Measurements from ENCODE around the gene TMX4. TPM values are rescaled to one million over a fixed set of nuclear protein-coding genes. Genes with fewer than 3 reads are reported as not detected.

Gene TMX4
- total RNA-seq, 1 donor = 40.9 TPM

DNA sequence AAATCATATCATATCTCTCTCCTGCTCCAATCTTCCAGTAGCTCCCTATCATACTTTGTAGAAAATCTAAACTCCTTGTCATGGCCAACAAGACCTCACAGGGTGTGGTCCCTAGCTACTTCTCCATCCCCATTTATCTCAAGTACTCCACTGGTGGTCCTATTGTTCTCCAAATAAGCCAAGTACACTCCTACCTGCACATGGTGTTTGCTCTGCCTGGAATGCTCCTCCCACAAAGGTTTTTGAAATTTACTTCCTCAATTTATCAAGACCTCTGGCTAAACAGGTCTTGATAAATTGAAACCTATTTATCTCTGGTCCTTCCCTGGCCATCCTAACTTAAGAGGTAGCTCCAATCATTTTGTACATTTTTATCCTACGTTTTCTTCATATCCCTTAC is 12.1 kb downstream of the TMX4 start:
- H3K9me3 ChIP-seq (ENCODE audit: low read depth, low read length) = no peaks in the 10 kb centered on the region
- no peak for DNase-seq (ENCODE audit: insufficient read length, low spot score, missing footprints)
- TF ChIP-seq, protein P1, sequence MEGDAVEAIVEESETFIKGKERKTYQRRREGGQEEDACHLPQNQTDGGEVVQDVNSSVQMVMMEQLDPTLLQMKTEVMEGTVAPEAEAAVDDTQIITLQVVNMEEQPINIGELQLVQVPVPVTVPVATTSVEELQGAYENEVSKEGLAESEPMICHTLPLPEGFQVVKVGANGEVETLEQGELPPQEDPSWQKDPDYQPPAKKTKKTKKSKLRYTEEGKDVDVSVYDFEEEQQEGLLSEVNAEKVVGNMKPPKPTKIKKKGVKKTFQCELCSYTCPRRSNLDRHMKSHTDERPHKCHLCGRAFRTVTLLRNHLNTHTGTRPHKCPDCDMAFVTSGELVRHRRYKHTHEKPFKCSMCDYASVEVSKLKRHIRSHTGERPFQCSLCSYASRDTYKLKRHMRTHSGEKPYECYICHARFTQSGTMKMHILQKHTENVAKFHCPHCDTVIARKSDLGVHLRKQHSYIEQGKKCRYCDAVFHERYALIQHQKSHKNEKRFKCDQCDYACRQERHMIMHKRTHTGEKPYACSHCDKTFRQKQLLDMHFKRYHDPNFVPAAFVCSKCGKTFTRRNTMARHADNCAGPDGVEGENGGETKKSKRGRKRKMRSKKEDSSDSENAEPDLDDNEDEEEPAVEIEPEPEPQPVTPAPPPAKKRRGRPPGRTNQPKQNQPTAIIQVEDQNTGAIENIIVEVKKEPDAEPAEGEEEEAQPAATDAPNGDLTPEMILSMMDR (IDR thresholded peaks at IDR 0.05; ENCODE audit: extremely low read depth, low read depth, low read length) = no peak
- H3K4me3 ChIP-seq (ENCODE audit: insufficient read depth, low read length) = no peak overlapping the region
- H3K4me1 ChIP-seq (ENCODE audit: insufficient read depth, low read length) = peaks cover 4% of the 10 kb centered on the region
- H3K4me2 ChIP-seq (ENCODE audit: insufficient read depth, low read length) = no peak overlapping the region
- H3K36me3 ChIP-seq (ENCODE audit: insufficient read depth, low read length) = no peaks in the 10 kb centered on the region
- H2AFZ ChIP-seq (ENCODE audit: low read length) = no peak overlapping the region
- no peak overlapping the region for H3K27ac ChIP-seq (ENCODE audit: low read depth, low read length)
- H3K27me3 ChIP-seq (ENCODE audit: insufficient read depth, low read length) = no peaks in the 10 kb centered on the region
- H4K20me1 ChIP-seq (ENCODE audit: insufficient read depth, low read length) = peaks cover 2% of the 10 kb centered on the region
- H3K79me2 ChIP-seq (ENCODE audit: insufficient read depth, low read length) = peaks cover 4% of the 10 kb centered on the region

DNA sequence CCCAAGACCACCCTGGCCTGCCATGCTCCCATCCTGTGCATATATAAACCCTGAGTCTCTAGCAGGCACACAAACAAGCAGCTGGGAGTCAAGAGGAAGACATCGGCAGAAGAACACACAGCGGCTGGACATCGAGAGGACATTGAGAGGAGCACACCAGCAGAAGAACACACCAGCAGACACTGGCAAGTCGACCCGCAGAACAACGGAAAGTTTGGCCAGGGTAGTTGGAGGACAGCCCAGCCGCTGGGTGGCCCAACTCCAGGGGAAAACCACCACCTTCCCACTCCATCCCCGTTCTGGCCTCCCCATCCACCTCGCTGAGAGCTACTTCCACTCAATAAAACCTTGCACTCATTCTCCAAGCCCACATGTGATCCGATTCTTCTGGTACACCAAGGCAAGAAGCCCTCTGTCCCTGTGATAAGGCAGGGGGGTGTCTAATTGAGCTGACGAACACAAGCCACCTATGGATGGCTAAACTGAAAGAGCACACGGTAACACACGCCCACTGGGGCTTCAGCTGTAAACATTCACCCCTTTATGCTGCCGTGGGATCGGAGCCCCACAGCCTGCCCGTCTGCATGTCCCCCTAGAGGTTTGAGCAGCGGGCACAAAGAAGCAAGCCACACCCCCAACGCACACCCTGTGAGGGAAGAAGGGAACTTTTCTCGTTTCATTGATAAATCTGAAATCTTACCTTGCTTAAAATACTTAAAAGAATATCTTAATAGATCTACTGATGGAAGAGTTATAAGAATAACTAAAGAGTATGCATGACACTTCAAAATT is 13.8 kb downstream of the TMX4 start:
- Histone ChIP-seq H3K4me3 (ENCODE audit: insufficient read depth, low read length) (no peak overlapping the region), H3K27ac (ENCODE audit: low read depth, low read length) (no peak overlapping the region), H4K20me1 (ENCODE audit: insufficient read depth, low read length) (no peaks in the 10 kb centered on the region), H3K4me1 (ENCODE audit: insufficient read depth, low read length) (no peaks in the 10 kb centered on the region), H3K79me2 (ENCODE audit: insufficient read depth, low read length) (no peaks in the 10 kb centered on the region), H3K9me3 (ENCODE audit: low read depth, low read length) (no peaks in the 10 kb centered on the region), H3K27me3 (ENCODE audit: insufficient read depth, low read length) (no peaks in the 10 kb centered on the region), H3K4me2 (ENCODE audit: insufficient read depth, low read length) (no peak overlapping the region), H2AFZ (ENCODE audit: low read length) (no peak overlapping the region), H3K36me3 (ENCODE audit: insufficient read depth, low read length) (no peaks in the 10 kb centered on the region)
- DNase-seq (ENCODE audit: insufficient read length, low spot score, missing footprints) = no peak
- TF ChIP-seq, protein P1 (IDR thresholded peaks at IDR 0.05; ENCODE audit: extremely low read depth, low read depth, low read length) = no peak

DNA sequence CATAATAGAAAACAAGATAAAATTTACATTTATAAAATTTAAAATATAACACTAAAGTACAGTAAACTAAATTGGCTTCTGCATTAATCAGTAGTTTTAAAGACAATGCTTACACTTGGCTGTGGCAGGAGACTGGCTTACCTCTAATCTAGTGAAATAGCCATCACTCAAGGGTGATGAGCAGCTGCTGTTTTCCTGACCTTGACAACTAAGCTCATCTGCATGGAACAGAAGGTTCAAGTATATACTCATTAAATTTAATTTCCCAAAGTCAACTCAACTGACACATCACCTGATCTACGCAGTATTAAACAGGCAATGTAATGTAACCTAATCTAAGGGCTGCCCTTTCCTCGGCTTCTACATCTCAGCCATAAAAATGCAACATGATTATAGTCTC is 14.5 kb downstream of the TMX4 start:
- H3K36me3 ChIP-seq (ENCODE audit: insufficient read depth, low read length) = no peaks in the 10 kb centered on the region
- DNase-seq (ENCODE audit: insufficient read length, low spot score, missing footprints) = no peak
- H3K27me3 ChIP-seq (ENCODE audit: insufficient read depth, low read length) = no peaks in the 10 kb centered on the region
- no peak overlapping the region for H2AFZ ChIP-seq (ENCODE audit: low read length)
- no peak overlapping the region for H3K27ac ChIP-seq (ENCODE audit: low read depth, low read length)
- TF ChIP-seq, protein P1 (IDR thresholded peaks at IDR 0.05; ENCODE audit: extremely low read depth, low read depth, low read length) = no peak
- H3K4me3 ChIP-seq (ENCODE audit: insufficient read depth, low read length) = no peak overlapping the region
- H3K79me2 ChIP-seq (ENCODE audit: insufficient read depth, low read length) = no peaks in the 10 kb centered on the region
- no peak overlapping the region for H3K4me2 ChIP-seq (ENCODE audit: insufficient read depth, low read length)
- H3K9me3 ChIP-seq (ENCODE audit: low read depth, low read length) = no peaks in the 10 kb centered on the region
- no peaks in the 10 kb centered on the region for H4K20me1 ChIP-seq (ENCODE audit: insufficient read depth, low read length)
- H3K4me1 ChIP-seq (ENCODE audit: insufficient read depth, low read length) = no peaks in the 10 kb centered on the region

DNA sequence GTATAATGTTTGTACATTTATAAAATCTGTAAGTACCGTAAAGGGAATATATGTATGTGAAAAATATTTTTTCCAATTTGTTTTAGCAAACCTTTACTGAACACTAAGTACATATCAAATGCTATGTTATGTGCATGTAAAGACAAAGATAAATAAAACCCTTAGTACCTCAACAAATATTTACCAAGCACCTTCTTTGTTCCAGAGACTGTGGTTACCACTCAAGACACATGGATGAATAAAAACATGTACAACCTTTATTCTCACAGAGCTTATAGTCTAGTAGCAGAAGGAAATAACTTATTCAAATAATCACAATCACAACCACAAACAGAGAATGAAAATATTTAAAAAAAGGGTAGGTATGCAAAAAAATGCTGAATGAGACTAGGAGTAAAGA is 17.5 kb downstream of the TMX4 start:
- TF ChIP-seq, protein P1 (IDR thresholded peaks at IDR 0.05; ENCODE audit: extremely low read depth, low read depth, low read length) = no peak
- Histone ChIP-seq H3K27me3 (ENCODE audit: insufficient read depth, low read length) (no peaks in the 10 kb centered on the region), H3K79me2 (ENCODE audit: insufficient read depth, low read length) (no peaks in the 10 kb centered on the region), H2AFZ (ENCODE audit: low read length) (no peak overlapping the region), H3K36me3 (ENCODE audit: insufficient read depth, low read length) (peaks cover 4% of the 10 kb centered on the region), H3K4me2 (ENCODE audit: insufficient read depth, low read length) (no peak overlapping the region), H3K4me1 (ENCODE audit: insufficient read depth, low read length) (no peaks in the 10 kb centered on the region), H3K27ac (ENCODE audit: low read depth, low read length) (no peak overlapping the region), H3K9me3 (ENCODE audit: low read depth, low read length) (no peaks in the 10 kb centered on the region), H3K4me3 (ENCODE audit: insufficient read depth, low read length) (no peak overlapping the region), H4K20me1 (ENCODE audit: insufficient read depth, low read length) (no peaks in the 10 kb centered on the region)
- no peak for DNase-seq (ENCODE audit: insufficient read length, low spot score, missing footprints)
